Measurements from ENCODE around the gene MPV17. TPM values are rescaled to one million over a fixed set of nuclear protein-coding genes. Genes with fewer than 3 reads are reported as not detected.

MPV17 gene
- total RNA-seq, 1 experiment from 2014 or later = 50.6 TPM

GRCh38 chr2:27265536-27265870 lies 57.4 kb downstream of the MPV17 start:
- no TSS peak for BruUV-seq (replicated peaks)
- POLR2A ChIA-PET = no interaction called here
- CTCF ChIA-PET = interaction anchor here (0.5 to 3.8 kb wide), 9 partner anchors 8 to 306 kb away, joined by 3 to 20 read pairs (median 5); partner anchors contain the start of gene ABHD1

GRCh38 chr2:27264753-27265535 lies 58.0 kb downstream of the MPV17 start:
- Histone ChIP-seq H3K36me3 (ENCODE audit: control insufficient read depth, insufficient read depth, low read length) (no peaks in the 10 kb centered on the region), H3K4me3 (ENCODE audit: low read depth, low read length) (peak overlapping the region; percentile 50), H3K27me3 (replicated peaks; ENCODE audit: control insufficient read depth, insufficient read depth, low read length) (peaks cover 6% of the 10 kb centered on the region; the same call in 1 of the 2 replicates), H3K9me3 (no peaks in the 10 kb centered on the region), H3K4me1 (peaks cover 18% of the 10 kb centered on the region)
- DNase-seq = peak; percentile 80 to 92
- Mint-ChIP-seq H3K27ac (ENCODE audit: unreplicated experiment) (no peak overlapping the region), H3K4me1 (ENCODE audit: low read depth, unreplicated experiment) (peaks cover 13% of the 10 kb centered on the region), H3K36me3 (ENCODE audit: insufficient read depth, unreplicated experiment) (no peaks in the 10 kb centered on the region), H3K27me3 (ENCODE audit: insufficient read depth, unreplicated experiment) (peaks cover 27% of the 10 kb centered on the region), H3K9me3 (ENCODE audit: unreplicated experiment) (no peaks in the 10 kb centered on the region), H3K4me3 (ENCODE audit: unreplicated experiment) (peak overlapping the region; percentile 74)
- TF ChIP-seq, protein P1, sequence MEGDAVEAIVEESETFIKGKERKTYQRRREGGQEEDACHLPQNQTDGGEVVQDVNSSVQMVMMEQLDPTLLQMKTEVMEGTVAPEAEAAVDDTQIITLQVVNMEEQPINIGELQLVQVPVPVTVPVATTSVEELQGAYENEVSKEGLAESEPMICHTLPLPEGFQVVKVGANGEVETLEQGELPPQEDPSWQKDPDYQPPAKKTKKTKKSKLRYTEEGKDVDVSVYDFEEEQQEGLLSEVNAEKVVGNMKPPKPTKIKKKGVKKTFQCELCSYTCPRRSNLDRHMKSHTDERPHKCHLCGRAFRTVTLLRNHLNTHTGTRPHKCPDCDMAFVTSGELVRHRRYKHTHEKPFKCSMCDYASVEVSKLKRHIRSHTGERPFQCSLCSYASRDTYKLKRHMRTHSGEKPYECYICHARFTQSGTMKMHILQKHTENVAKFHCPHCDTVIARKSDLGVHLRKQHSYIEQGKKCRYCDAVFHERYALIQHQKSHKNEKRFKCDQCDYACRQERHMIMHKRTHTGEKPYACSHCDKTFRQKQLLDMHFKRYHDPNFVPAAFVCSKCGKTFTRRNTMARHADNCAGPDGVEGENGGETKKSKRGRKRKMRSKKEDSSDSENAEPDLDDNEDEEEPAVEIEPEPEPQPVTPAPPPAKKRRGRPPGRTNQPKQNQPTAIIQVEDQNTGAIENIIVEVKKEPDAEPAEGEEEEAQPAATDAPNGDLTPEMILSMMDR (IDR thresholded peaks at IDR 0.05; ENCODE audit: insufficient read depth in 1 of 2, low read depth in 1 of 2, low read length in 1 of 2, severe bottlenecking in 1 of 2, unreplicated experiment in 1 of 2) = peak; percentile 78 to 88
- ChIA-PET POLR2A (no interaction called here), CTCF (interaction anchor here (0.5 to 3.8 kb wide), 9 partner anchors 9 to 305 kb away, joined by 3 to 20 read pairs (median 5); partner anchors contain the start of gene ABHD1)
- intact Hi-C loops (cut with micrococcal nuclease; ENCODE audit: unreplicated experiment) = loop anchor here (1.0 to 5.0 kb wide), 4 partner anchors 15 to 48 kb away; partner anchors contain the start of gene CAD
- BruUV-seq (replicated peaks) = no TSS peak

More at GRCh38 chr2:27265536-27265870, 57.4 kb downstream of the MPV17 start:
- no peaks in the 10 kb centered on the region for H3K9me3 Mint-ChIP-seq (ENCODE audit: unreplicated experiment)
- Histone ChIP-seq H3K4me3 (ENCODE audit: low read depth, low read length) (no peak overlapping the region), H3K27me3 (replicated peaks; ENCODE audit: control insufficient read depth, insufficient read depth, low read length) (peaks cover 6% of the 10 kb centered on the region; the same call in 1 of the 2 replicates), H3K4me1 (peaks cover 18% of the 10 kb centered on the region), H3K9me3 (no peaks in the 10 kb centered on the region), H3K36me3 (ENCODE audit: control insufficient read depth, insufficient read depth, low read length) (no peaks in the 10 kb centered on the region)
- no peak for DNase-seq
- H3K36me3 Mint-ChIP-seq (ENCODE audit: insufficient read depth, unreplicated experiment) = no peaks in the 10 kb centered on the region
- TF ChIP-seq, protein P1 (IDR thresholded peaks at IDR 0.05; ENCODE audit: insufficient read depth in 1 of 2, low read depth in 1 of 2, low read length in 1 of 2, severe bottlenecking in 1 of 2, unreplicated experiment in 1 of 2) = no peak
- H3K27me3 Mint-ChIP-seq (ENCODE audit: insufficient read depth, unreplicated experiment) = peaks cover 24% of the 10 kb centered on the region
- H3K4me1 Mint-ChIP-seq (ENCODE audit: low read depth, unreplicated experiment) = peaks cover 13% of the 10 kb centered on the region
- peak overlapping the region; percentile 74 for H3K4me3 Mint-ChIP-seq (ENCODE audit: unreplicated experiment)
- H3K27ac Mint-ChIP-seq (ENCODE audit: unreplicated experiment) = no peak overlapping the region
- intact Hi-C loops (cut with micrococcal nuclease; ENCODE audit: unreplicated experiment) = loop anchor here (1.0 kb wide), 3 partner anchors 15 to 38 kb away; no protein-coding TSS in a partner anchor

GRCh38 chr2:27264253-27264752 lies 58.6 kb downstream of the MPV17 start:
- H3K4me1 Mint-ChIP-seq (ENCODE audit: low read depth, unreplicated experiment) = peaks cover 13% of the 10 kb centered on the region
- H3K27me3 Mint-ChIP-seq (ENCODE audit: insufficient read depth, unreplicated experiment) = peaks cover 27% of the 10 kb centered on the region
- H3K4me3 ChIP-seq (ENCODE audit: low read depth, low read length) = peak overlapping the region; percentile 50
- no peaks in the 10 kb centered on the region for H3K9me3 Mint-ChIP-seq (ENCODE audit: unreplicated experiment)
- peak overlapping the region; percentile 74 for H3K4me3 Mint-ChIP-seq (ENCODE audit: unreplicated experiment)
- peaks cover 18% of the 10 kb centered on the region for H3K4me1 ChIP-seq
- H3K9me3 ChIP-seq = no peaks in the 10 kb centered on the region
- no peak overlapping the region for H3K27ac Mint-ChIP-seq (ENCODE audit: unreplicated experiment)
- H3K36me3 Mint-ChIP-seq (ENCODE audit: insufficient read depth, unreplicated experiment) = no peaks in the 10 kb centered on the region
- no TSS peak for BruUV-seq (replicated peaks)
- H3K36me3 ChIP-seq (ENCODE audit: control insufficient read depth, insufficient read depth, low read length) = no peaks in the 10 kb centered on the region
- ChIA-PET CTCF (interaction anchor here (2.0 to 3.8 kb wide), 4 partner anchors 9 to 28 kb away, joined by 4 to 20 read pairs (median 10); no protein-coding TSS in a partner anchor), POLR2A (no interaction called here)
- peak in 1 of 2 experiments; percentile 44 for DNase-seq
- intact Hi-C loops (cut with micrococcal nuclease; ENCODE audit: unreplicated experiment) = loop anchor here (5.0 kb wide), 1 partner anchor 47 kb away; the partner anchor contains the start of gene CAD
- peaks cover 6% of the 10 kb centered on the region; the same call in 1 of the 2 replicates for H3K27me3 ChIP-seq (replicated peaks; ENCODE audit: control insufficient read depth, insufficient read depth, low read length)
- TF ChIP-seq, protein P1 (IDR thresholded peaks at IDR 0.05; ENCODE audit: insufficient read depth in 1 of 2, low read depth in 1 of 2, low read length in 1 of 2, severe bottlenecking in 1 of 2, unreplicated experiment in 1 of 2) = no peak
